ENCODE measurements around the gene DYNLT4.
"Not testable (repeated sequence)": the region's sequence is repeated elsewhere in the genome, so short reads cannot be mapped to it uniquely, and the experiment has no call there.

The DYNLT4 gene

DNA sequence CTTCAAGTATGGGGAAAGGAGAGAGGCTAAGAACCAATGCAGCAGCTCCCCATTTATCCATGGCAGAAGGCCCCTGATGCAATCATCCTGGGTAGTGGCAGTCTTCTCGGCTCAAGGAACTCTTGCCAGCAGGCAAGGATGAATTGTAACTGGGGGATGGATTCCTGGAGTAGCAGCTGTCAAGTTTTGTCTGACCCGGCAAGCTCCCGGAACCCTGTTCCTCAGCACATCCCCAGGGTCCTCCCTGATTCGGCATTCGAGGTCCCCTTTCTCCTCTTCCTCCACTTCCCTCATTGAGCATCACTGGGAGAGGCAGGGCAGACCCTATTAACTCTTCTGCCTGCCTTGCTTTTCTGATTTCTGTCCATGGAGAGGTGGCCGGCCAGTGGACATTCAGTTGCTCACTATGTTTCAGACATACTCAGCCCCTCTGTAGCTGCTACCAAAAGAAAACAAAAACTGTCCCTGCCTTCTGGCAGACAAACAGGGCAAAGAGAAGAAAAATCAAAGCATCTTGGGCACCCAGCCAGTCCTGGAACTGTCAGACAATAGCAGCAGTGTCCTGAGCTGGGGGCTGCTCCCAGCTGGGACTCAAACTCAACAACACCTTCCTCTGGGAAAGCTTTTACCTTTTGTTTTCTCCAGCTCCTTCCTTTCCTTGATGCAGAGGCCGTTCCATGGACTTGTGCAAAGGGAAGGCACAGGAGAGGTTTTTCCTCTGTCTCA, 41.5 kb upstream of the DYNLT4 start:
- H3K27ac ChIP-seq: no peak overlapping the region
- TF ChIP-seq, protein P1, sequence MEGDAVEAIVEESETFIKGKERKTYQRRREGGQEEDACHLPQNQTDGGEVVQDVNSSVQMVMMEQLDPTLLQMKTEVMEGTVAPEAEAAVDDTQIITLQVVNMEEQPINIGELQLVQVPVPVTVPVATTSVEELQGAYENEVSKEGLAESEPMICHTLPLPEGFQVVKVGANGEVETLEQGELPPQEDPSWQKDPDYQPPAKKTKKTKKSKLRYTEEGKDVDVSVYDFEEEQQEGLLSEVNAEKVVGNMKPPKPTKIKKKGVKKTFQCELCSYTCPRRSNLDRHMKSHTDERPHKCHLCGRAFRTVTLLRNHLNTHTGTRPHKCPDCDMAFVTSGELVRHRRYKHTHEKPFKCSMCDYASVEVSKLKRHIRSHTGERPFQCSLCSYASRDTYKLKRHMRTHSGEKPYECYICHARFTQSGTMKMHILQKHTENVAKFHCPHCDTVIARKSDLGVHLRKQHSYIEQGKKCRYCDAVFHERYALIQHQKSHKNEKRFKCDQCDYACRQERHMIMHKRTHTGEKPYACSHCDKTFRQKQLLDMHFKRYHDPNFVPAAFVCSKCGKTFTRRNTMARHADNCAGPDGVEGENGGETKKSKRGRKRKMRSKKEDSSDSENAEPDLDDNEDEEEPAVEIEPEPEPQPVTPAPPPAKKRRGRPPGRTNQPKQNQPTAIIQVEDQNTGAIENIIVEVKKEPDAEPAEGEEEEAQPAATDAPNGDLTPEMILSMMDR (conservative IDR thresholded peaks at IDR 0.05; ENCODE audit: low read depth): no peak
- POLR2A ChIA-PET (ENCODE audit: low non-redundant PET): no interaction called here
- no peak for DNase-seq (ENCODE audit: low spot score)
- CTCF ChIA-PET: no interaction called here

DNA sequence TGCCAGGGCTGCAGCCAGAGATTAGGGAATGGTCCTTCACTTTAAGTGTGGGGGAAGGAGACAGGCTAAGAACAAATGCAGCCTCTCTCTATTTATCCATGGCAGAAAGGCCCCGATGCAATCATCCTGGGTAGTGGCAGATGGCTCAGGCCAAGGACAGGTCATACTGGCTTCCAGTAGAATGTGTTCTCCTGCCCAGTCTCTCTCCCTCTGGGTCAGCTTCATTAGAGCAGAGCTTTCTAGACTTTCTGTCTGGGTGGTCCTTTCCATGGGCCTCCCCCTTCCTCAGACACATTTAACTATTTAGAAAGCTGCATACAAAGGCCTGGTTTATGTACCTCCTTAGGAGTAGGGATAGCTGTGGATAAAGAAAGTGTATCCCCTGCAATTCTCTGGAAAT, 40.7 kb upstream of the DYNLT4 start:
- ChIA-PET POLR2A (ENCODE audit: low non-redundant PET) (no interaction called here), CTCF (interaction anchor here (0.6 kb wide), 1 partner anchor 39 kb away, joined by 4 read pairs; the partner anchor contains the start of gene BTBD19)
- no peak for DNase-seq (ENCODE audit: low spot score)
- no peak overlapping the region for H3K27ac ChIP-seq
- TF ChIP-seq, protein P1 (conservative IDR thresholded peaks at IDR 0.05; ENCODE audit: low read depth): no peak

DNA sequence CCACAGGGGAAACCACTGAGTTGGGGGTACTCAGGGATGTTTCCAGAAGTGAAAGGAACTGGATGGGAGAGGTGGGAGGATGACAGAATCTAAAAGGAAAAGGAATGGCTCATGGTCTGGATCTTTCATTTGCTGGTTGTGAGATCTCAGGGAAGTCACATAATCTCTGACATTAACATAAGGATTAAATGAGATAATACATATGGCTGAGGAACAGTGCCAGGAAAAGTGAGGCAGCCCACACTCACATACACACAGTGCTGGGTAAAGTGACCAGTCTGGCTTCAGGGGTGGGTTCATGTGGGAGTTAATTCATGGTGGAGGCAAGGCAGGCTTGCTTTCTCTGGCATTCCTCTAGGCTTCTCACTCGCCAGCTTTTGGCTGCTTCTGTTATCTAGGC, 39.8 kb upstream of the DYNLT4 start:
- CTCF ChIA-PET: interaction anchor here (0.6 kb wide), 1 partner anchor 38 kb away, joined by 4 read pairs; the partner anchor contains the start of gene BTBD19
- H3K27ac ChIP-seq: no peak overlapping the region
- no peak for DNase-seq (ENCODE audit: low spot score)
- TF ChIP-seq, protein P1 (conservative IDR thresholded peaks at IDR 0.05; ENCODE audit: low read depth): no peak
- POLR2A ChIA-PET (ENCODE audit: low non-redundant PET): no interaction called here

DNA sequence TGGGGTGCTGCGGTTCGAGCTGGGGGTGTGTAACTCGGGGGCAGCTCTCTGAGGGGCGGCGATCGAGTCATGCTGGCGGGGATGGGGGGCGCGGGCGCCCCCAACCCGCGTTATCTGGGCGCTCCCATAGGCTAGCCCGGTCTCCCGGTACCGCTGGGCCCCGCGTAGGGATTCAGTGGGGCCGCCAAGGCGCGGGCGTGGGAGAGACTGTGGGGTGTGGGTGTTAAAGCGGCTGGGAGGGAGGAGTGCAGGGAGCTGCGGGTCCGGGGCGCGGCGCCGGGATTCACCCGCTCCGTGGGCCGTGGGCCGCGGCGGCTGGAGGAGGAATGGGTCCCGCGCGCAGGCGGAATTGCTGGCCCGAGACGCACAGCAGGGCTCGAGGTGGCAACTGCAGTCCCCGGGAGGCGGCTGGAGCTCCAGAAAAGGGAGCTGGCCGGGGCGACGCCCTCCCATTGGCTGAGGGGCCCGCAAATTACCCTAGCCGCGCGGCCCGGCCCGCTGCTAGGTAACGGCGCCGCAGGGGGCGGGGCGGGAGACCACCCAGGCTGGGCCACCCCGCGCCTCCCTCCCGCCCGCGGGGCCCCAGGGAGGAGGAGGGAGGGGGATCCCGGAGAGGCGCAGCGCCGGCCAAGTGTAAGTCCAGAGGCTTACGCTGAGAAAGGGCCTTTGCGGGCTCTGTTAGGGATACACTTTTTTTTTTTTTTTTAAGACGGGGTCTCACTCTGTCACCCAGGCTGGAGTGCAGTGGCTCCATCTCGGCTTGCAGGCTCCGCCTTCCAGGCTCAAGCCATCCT, 35.9 kb upstream of the DYNLT4 start, which contains the start of gene PTCH2:
PTCH2 (minus strand) TSS at position 392 of the 794 bp plus-strand sequence; CDS start at position 71, 321 bp downstream.
- TF ChIP-seq, protein P1 (conservative IDR thresholded peaks at IDR 0.05; ENCODE audit: low read depth): no peak
- H3K27ac ChIP-seq: no peak within 1 kb of the TSS
- DNase-seq (ENCODE audit: low spot score): peak; percentile 35
- POLR2A ChIA-PET (ENCODE audit: low non-redundant PET): no interaction called here
- CTCF ChIA-PET: interaction anchor here (0.7 kb wide), 1 partner anchor 1497 kb away, joined by 3 read pairs; no protein-coding TSS in a partner anchor

DNA sequence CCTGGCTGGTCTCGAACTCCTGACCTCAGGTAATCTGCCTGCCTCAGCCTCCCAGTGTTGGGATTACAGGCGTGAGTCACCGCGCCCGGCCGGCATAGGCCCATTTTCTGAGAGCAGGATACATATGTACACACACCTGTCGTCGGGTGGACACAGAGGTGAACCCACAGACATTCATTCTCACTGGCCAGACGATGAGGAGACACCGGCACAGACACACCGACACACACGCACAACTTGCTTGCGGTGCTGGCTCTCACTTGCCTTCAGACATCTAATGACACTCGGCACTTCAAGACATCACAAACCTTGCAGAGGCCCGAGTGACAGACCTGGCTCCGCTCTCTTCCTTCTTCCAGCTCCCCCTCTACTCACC, 35.3 kb upstream of the DYNLT4 start:
- no peak for DNase-seq (ENCODE audit: low spot score)
- TF ChIP-seq, protein P1 (conservative IDR thresholded peaks at IDR 0.05; ENCODE audit: low read depth): no peak
- no peak overlapping the region for H3K27ac ChIP-seq
- ChIA-PET CTCF (no interaction called here), POLR2A (ENCODE audit: low non-redundant PET) (no interaction called here)

DNA sequence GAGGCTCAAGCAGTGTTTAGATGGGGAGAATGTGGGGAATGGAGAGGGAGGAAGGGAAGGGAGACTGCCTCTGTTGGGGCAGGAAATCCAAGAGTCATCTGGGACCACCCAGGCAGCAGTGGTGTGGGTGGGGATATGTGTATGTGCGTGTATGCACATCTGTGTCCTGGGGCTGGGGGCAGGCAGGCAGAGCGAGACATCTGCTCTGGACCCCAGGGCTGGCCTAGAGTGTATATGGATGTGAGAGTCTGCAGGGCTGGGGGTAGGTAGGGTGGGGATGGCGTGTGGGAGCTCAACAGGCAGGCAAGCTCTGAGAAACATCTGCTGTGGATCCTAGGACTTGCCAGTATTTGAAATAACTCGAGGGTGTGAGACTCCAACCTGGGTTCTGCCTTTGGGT, 32.4 kb upstream of the DYNLT4 start:
- H3K27ac ChIP-seq: no peak overlapping the region
- CTCF ChIA-PET: no interaction called here
- no peak for DNase-seq (ENCODE audit: low spot score)
- TF ChIP-seq, protein P1 (conservative IDR thresholded peaks at IDR 0.05; ENCODE audit: low read depth): no peak
- POLR2A ChIA-PET (ENCODE audit: low non-redundant PET): no interaction called here

DNA sequence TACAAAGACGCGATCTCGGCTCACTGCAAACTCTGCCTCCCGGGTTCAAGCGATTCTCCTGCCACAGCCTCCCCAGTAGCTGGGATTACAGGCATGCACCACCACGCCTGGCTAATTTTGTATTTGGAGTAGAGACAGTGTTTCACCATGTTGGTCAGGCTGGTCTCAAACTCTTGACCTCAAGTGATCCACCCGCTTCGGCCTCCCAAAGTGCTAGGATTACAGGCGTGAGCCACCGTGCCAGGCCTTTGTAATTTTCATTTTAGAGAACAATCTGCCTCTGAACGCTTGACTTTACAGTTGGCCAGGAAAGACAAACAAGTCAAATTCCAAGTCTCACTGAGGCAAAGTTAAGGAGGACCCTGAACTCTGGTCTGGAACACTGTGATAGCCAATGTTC, 31.1 kb upstream of the DYNLT4 start:
- H3K27ac ChIP-seq; POLR2A ChIA-PET (ENCODE audit: low non-redundant PET); DNase-seq (ENCODE audit: low spot score): not testable (repeated sequence)
- CTCF ChIA-PET: interaction anchor here (0.7 kb wide), 1 partner anchor 651 kb away, joined by 3 read pairs; no protein-coding TSS in a partner anchor

Measured in RWPE1 (cell line).